DMS153 treated with DMSO at 0.1 percent for 48 hours (cell line): ENCODE data around the gene DNAH7.
"Not testable (repeated sequence)": the region's sequence is repeated elsewhere in the genome, so short reads cannot be mapped to it uniquely, and the experiment has no call there.

ENCODE experiments used
- DNase-seq: peaks from one replicate; lab custom pipeline; 2025; ENCODE audit not compliant: unreplicated experiment; lab: John Stamatoyannopoulos, UW

The DNAH7 gene

DNA sequence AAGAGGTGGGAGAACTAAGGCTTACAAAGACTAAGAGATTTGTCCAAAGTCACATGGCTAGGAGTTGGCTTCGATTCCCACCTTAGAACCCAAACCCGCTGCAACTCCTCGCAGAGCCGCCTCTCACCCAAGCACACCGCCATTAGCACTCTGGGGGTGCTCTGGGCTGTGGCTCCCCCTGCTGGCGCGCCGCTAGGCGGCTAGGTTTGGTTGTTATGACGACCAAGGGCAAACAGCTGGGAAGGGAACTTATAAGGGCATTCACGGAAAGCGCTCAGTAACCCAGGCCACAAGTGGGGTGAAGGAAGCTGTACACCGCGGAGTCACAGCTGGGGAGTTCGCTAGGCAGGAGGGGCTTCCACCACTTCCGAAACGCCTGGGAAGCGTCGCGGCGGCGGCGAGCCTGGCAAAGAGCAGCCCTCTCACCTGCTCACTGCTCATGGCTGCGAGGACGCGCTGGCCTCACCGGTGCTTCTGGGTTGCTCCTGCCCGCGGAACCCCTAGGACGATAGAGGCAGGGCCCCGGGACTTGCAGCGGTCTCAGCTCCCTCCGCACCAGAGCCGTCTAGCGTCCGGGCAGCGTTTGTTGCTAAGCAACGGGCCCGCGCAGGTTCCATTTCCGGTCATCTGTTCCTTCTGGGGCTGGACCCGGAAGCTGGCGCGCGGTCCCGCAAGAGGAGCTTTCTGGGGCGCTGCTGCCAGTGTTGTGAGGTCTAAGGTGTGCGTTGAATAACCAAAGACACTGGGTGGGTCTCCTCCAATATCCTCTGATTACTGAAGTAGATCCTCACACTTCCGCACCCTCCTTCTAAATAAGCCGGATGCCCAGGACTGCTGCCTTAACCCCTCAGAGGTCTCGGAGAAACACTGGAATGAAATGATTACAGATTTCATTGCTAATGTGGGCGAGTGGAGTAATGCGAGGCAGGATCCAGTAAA, at the start of gene DNAH7:
DNAH7 (minus strand) TSS at position 567 of the 939 bp plus-strand sequence; CDS start at position 441, 126 bp downstream.
- DNase-seq, result peak; percentile 69

DNA sequence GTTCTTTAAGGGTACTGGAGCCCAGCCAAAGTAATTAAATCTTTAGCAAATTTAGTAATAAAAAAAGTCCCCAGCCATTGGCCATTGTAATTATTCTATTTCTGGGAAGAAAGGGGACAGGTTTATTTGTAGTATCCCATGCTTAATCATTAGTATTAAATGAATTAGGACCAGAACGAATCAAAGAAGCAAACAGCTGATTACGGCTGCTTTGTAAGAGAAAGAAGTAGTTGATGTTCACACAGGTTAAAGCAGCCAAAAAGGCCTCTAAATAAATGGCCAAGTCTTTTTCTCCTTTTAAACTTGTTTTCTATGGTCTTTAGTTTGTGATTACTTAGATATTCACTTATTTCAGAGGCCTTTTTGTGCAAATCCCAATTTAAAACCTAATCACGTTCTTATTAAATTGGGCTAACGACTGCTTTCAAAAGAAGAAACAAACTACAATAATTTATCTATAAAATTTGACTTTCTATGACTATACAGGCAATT, 48.6 kb upstream of the DNAH7 start:
- DNase-seq, result no peak

DNA sequence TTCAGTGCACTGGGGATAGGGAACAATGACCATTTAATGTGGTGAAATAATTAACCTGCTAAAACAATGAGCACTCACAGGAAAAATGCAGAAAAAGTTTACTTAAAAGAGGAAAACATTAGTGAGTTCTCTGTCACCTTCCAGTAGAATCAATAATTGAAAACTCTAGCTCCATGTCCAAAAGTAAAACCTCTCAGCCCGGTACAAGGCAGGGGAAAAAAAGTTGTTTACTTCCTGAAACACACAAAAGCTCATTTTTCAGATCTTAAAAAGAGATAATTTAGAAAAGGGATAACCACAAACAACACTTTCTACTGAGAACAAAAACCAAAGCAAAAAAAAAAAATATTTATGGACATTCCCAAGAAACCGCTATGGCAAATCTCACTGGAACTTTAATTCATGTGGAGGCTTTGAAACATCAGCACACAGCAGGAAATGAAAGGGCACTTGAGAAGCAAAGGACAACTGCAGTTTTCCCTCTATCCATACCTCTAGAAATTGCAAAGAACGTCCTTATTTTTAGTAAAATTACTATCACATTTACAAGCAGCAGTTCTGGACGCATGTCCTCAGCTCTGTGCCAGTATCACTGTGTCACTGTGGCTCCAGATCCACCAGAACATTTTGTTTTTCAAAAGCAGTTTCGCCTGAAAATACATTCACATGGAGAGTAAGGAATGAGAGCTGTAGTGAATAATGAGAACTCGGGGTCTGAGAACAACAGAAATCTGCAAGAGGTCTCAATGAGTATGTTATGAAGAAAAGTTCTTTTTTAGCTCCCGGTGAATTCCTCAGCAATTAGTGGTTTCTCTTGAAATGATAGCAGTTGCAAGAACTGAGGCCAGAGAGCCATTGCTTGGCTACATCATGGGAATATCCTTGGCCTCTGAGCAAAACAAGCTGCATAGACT, 44.7 kb upstream of the DNAH7 start:
- DNase-seq, result no peak

DNA sequence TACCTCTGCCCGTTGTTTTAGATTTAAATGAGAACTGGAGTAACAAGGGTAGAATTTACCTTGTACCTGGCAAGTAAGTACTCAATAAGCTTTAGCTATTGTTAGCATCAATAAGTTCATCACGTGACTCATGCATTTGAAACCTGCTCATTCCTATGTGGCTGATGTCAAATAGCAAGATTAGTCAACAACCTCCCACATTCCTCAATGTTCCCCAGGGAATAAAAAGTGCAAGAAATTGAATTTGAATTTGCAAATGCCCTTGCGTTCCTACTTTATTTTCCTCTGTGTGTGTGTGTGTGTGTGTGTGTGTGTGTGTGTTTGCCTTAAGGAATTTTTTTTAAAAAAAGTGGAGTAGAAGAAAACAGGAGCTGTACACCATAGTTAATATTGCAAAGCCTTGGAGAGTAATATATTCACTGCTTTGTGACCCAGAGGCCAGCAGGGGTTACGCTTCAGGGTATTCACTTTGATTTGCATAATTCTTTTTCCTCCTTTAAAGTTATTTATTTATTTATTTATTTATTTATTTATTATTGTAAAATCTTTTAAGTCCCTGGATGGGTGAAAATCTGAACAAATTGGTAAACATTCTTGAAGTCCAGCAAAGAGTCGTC, 43.9 kb upstream of the DNAH7 start:
- DNase-seq, result no peak

DNA sequence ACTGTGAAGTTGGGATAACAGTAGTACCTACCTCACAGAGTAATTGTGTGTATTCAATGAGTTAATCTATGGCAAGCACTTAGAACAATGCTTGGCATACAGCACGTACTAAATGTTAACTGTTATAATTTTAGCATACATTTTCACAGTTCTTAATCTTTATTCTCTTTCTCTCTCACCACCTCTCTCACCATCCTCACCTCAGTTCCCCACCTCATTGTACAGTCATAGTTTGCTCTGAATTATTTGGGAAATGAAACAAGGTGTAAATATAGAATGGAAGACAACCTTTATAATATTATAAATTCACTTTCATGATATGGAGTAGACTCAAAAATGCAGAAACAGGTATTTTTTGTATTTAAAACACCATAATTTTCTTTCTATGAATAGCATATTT, 40.0 kb upstream of the DNAH7 start:
- no peak for DNase-seq

DNA sequence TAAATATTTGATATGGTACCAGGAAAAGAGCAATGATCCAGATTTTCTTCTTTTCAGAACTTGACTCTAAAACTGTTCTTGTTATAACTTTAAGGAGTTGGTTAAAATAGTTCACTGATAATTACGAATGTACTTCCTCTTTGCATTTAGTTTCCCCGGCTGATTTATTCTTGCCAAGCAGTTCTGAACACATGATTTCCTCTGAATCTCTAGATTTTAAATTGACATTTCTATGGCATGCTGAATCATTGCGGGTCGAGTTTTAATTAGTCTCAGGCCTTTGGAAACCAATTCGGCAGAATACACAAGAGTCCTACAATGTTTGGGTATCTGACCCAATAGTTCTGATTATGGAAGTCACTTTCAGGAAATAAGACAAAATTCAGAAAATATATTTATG, 37.3 kb upstream of the DNAH7 start:
- DNase-seq, result no peak

DNA sequence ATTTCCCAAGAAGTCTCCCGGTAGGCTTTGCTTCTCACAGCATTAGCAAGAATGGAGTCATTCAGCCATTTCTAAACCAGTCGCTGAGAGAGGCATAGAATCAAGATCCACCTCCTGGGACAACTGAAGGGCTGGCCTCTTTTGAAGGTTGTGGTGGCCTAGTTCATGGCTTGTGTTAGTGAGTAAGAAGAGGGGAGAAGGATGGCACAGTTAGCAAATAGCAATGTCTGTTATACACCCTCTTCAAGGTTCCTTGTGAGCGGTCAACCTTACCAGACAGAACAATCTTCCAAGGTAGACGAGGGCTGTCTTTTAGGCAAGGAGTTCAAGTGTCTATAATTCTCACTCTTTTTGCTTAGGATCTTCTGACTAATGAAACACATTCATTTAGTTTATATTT, 35.4 kb upstream of the DNAH7 start:
- DNase-seq, result no peak

DNA sequence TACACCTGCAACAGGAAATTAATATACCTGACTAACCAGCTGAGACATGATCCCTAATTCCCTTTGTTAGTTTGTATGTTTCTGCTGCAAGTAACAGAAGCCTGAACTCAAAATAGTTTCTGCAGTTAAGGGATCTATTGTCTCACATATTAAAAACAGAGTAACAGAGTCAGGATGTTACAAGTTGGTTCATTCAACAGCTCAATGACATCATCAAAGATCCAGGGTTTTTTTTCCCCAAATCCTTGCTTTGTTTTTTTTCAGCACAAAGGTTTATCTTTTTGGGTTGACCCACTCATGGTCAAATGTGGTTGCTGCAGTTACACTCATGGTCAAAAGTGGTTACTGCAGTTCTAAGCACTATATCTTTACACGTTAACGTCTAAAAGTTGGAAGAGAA, 35.0 kb upstream of the DNAH7 start:
- DNase-seq, result no peak

DNA sequence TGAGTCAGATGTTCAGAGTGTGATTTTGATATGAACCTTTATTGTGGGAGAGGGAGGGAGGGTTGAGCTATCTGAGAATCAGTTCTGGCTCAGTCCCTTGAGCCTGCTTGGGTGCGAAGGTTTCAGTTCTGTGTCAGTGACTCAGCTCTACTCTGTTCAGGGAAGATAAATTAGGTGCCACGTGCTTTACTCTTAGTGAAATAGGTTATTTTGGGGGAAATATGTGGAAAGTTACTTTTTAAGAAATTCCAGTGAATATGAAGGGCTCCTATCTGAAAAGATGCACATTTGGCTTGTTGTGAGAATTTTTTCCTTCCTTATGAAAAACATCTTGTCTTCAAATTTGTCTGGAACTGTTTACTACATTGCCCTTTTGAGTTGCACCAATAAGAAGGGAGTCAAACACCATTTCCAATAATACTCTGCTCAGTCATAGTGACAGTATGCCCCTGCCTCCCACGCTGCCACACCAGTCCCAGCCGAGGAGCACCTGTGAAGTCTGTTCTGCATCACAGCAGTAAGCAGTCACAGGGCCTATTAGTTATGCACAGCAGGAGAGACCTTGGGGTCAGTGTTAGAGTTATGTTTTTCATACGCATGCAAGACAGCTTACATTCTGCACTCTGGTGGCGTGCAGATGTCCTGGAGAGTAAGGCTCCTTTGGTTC, 32.8 kb upstream of the DNAH7 start:
- no peak for DNase-seq

DNA sequence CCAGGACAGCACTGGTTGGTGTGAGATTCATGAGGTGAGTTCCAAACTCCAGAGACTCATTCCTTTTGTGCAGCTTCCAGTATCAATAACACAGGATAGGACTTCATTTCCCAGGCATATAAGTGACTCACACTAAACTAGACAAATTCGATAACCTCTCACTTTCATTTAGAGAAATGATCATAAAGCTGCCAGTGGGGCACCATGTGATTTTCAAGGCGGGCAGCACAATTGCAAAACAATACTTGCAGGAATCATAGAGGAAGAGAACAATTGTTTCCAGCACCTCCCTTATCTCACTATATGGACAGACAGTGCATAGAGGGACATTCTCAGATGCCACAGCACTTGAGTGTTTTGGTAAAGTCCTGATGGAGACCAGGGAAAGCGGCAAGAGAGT, 31.3 kb upstream of the DNAH7 start:
- no peak for DNase-seq

DNA sequence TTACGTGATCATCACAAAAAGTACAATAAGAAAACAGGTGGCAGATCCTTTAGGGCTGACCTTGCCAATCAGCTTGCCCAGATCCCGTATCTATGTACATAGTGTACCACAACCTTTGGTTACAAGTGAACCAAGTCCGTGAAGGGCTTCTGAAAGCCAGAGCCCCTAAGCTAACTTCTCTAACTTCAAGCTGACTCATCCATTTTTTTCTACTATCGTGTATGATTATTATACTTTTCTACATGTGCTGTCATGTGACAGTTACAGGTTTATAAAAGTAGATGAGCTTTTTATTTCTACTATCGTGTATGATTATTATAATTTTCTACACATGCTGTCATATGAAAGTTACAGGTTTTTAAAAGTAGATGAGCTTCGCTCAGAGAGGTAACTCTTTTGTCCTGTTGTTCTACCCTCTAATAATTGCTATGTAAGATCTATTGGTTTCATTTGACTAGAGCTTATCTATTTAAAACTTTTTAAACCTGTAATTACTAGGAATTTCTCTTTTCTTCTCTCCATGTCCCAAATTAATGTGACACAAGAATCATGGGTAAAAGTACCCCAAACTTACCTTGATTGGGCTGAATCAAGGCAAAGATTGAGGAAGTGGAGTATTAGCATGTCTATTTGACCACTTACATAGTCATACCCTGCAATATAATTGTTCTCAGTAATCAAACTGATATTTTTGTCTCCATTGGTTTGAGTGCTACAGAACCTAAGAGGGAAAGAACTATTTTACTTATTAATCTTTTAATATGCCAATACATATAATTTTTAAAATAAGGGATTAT, 29.4 kb upstream of the DNAH7 start:
- no peak for DNase-seq

DNA sequence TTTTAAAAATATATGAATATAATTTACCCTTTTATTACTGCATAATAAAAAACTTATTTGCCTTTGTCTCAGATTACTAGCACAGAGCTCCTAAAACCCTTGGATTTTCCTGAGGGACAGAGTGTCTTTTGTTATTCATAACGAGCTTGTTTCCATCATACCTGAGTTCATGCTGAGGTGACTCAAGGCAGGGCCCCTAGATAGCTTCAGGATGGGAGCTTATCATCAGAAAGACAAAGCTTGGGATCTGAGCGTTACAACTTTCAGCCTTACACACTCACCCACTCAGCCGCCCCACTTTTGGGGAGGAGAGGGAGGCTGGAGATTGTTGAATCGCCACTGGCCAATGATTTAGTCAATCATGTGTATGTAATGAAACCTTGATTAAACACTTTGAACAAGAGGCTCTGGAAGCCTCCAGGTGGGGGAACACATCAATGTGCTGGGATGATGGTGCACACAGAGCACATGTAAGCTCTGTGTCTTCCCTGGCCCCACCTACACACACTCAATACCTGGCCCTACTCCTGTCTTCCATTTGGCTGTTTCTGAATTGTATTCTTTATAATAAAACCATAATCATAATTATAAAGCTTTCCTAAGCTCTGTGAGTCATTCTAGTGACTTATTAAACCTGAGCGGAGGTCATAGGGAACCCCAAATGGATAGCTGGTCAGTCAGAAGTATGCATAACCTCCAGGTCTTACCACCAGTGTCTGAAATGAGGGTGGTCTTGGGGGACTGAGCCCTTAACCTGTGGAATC, 28.5 kb upstream of the DNAH7 start:
- DNase-seq, result no peak

DNA sequence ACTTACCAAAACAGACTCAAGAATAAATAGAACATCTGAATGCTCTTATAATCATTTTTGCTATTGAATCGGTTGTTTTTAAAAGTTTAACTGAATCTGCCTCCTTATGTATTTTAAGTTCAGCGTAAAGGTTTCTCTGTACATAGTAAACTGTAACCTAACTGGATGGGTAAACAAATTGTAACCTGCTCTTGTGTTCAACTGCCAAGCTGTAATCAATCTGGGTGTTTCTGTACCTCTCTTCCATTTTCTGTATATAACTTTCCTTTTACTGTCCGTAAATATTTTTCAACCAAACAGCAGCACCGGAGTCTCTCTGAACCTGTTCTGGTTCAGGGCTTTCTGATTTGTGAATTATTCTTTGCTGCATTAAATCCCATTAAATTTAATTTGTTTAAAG, 27.6 kb upstream of the DNAH7 start:
- no peak for DNase-seq

DNA sequence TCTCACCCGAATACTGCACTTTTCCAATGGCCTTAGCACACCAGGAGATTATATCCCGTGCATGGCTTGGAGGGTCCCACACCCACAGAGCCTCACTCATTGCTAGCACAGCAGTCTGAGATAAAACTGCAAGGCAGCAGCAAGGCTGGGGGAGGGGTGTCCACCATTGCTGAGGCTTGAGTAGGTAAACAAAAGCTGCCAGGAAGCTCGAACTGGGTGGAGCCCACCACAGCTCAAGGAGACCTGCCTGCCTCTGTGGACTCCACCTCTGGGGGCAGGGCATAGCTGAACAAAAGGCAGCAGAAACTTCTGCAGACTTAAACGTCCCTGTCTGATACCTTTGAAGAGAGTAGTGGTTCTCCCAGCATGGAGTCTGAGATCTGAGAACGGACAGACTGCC, 20.8 kb upstream of the DNAH7 start:
- DNase-seq, result not testable (repeated sequence)

DNA sequence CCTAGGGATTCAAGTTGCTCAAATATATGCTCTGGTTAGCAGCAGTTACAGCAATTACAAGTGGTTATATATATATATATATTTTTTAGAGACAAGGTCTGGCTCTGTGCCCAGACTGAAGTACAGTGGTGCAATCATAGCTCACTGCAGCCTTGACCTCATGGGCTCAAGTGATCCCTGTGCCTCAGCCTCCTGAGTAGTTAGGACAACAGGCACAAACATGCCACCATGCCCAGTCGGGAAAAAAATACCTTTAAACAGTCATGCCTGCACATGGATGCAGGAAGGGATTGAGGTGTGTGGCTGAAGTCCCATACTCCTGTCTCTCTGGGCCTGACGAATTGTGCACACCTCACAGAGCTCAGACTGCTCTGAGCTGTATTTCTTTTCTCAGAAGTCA, 19.6 kb upstream of the DNAH7 start:
- DNase-seq, result peak; percentile 53

DNA sequence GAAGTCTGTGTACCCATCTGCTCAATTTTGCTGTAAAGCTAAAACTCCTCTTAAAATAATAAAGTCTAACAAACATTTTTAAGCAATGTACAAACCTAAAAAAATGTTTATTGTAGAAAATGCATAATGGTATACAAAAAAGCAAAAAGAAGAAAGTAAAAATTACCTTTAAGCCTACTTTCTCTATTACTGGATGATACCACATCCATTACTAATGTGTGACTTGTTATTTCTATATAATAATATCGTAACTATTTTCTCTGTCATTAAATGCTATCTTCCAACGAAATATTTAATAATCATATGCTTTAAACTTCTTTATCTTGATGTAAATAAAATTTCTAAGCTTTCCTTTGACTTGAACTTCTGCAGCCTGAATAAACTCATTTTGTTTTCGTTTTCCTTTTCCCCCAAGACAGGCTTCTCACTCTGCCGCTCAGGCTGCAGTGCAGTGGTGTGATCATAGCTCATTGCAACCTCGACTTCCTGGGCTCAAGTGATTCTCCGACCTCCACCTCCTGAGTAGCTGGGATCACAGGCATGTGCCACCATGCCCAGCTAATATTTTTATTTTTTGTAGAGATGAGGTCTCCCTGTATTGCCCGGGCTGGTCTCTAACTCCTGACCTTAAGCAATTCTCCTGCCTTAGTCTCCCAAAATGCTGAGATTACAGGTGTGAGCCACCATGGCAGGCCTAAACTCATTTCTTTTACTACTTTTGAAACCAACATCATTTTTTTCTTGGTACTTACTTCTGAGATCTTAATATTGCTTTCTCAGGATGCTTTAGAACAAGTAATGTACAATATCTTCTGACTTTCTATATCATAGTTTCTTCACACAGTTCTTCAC, 18.1 kb upstream of the DNAH7 start:
- no peak for DNase-seq

DNA sequence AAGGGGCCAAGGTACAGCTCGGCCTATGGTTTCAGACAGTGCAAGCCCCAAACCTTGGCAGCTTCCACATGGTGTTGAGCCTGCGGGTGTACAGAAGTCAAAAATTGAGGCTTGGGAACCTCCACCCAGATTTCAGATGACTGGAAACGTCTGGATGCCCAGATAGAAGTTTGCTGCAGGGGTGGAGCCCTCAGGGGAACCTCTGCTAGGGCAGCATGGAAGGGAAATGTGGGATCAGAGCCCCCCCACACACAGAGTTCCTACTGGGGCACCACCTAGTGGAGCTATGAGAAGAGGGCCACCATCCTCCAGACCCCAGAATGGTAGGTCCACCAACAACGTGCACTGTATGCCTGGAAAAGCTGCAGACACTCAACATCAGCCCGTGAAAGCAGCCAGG, 15.0 kb upstream of the DNAH7 start:
- DNase-seq, result no peak

DNA sequence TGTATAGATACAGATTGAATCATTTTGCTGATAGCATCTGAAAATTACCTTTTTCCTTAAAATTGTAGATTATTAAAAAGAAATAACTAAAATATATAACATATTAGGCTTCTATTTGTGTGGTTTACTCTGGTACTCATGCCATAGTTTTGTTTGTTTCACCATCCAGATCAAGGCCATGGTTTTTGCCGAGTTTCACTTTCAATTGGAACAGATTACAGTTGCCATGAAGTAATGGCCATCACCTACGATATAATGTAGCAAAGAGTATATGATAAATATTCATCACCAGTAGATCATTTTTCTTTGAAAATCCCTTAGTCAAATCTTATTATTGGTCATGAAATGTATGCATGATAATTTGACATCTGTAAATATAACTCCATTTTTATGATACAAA, 11.9 kb upstream of the DNAH7 start:
- no peak for DNase-seq
